Posterior cingulate gyrus (tissue), 11 donors: ENCODE results near the gene PEX13.
"Not testable (repeated sequence)": the region's sequence is repeated elsewhere in the genome, so short reads cannot be mapped to it uniquely, and the experiment has no call there.

Experiments used
- DNase-seq, 10 donors: peaks; one replicate each; pipeline versions ENCODE4 v3.0.0 to v3.0.0-alpha.2; 2020 to 2021; ENCODE audit warnings: mixed read lengths in 3 of 10
- intact Hi-C: fragments of 100-400 bp; cut with DNase I; formaldehyde crosslinking; loops from one replicate; pipeline ENCODE4 v1.15.1; 2023

Gene PEX13, protein sequence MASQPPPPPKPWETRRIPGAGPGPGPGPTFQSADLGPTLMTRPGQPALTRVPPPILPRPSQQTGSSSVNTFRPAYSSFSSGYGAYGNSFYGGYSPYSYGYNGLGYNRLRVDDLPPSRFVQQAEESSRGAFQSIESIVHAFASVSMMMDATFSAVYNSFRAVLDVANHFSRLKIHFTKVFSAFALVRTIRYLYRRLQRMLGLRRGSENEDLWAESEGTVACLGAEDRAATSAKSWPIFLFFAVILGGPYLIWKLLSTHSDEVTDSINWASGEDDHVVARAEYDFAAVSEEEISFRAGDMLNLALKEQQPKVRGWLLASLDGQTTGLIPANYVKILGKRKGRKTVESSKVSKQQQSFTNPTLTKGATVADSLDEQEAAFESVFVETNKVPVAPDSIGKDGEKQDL

DNA sequence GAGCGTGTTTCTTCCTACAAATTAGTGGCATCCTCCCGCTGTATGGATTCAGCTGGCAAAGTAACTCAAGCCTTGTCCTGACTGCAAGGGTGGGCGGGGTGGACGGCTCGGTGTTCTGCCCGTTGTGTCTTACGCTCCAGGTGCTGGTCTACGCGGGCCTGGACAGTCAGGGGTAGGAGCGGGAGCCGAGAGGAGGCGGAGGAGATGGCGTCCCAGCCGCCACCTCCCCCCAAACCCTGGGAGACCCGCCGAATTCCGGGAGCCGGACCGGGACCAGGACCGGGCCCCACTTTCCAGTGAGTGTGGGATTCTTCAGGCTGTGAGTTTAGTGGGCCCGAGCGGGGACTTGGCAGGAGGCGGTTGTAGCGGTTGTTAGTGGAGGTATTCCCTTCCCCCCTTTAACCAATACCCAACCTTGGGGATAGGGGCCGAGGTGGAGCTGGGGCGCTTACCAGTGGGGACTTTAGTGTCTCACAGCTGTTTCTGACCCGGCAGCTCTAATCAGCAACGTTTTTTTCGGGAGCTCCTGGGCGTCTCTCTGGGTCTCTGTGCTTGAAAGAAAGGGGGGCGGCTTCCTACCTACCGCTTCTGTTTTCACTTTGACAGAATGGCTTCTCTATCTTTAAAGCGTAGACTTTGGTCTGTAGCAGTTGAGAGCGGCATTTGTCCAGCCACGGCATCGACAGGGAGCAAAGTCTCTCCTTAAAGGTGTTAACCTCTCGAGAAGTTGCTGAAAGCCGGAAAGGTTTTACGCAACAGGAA lies at the start of gene PEX13, which contains the start of gene PUS10:
Gene PEX13, plus strand, starts transcription at position 165 of the 762 bp plus-strand sequence. Its CDS starts 40 bp downstream, at position 205.
Gene PUS10, minus strand, starts transcription at position 700 of the 762 bp plus-strand sequence. CDS start 6,365 bp downstream, outside the sequence.
- intact Hi-C loops: loop anchor here (2.0 to 10.0 kb wide), 3 partner anchors 49 to 160 kb away; partner anchors contain the start of gene REL
- peak; percentile 72 to 97 (median 81) for DNase-seq

DNA sequence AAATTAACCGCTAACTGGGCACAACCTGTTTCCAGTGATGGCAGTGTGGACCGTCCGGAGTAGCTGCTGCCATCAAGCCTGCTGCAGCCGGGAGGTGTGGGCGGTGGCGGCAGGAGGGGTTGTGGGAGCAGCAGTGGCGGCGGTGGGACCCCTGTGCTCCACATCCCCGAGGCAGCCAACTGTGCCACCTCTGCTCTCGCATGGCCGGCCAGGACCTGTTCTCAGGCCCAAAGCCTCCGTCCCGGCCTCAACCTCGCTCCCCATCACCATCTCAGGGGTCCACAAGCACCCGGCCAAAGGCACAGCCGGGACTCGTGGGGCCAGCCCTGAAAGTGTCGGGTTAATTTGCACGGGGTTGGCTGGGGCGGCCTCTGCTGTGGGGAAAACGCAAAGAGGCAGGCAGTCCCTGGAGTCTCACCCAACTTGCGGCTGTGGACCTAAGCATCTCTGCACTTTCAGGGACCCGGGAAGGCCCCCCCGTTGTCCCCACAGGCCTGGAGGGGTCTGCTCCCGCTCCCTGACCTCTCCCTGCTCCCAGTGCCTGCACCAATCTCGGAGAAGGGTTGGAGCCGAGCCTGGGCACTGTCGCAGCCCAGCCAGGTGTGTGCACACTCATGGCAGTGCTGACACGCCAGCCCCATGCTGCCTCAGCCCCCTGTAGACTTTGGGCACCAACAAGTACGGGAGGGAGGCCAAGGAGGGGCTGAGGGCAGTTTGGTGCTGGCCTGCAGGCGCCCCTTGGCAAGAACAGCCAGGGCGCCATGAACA lies 44.4 kb upstream of the PEX13 start:
- intact Hi-C loops: no loop called here
- DNase-seq: peak in 1 of 10 donors; percentile 65

DNA sequence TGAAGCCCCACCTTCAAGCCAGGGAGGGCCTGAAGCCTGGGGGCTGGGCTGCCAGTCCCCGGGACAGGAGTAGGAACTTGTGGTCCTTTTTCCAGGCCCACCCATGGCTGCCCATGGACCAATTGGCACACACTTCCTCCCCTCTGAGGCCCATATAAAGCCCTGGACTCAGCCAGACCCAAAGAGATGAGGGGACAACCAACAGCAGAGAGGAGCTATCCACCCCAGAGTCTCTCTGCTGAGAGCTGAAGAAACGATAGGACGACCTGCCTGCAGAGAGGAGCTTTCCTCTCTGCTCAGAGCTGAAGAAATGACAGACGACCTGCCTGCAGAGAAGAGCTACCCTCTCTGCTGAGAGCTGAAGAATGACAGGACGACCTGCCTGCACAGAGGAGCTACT lies 43.8 kb upstream of the PEX13 start:
- DNase-seq: no peak
- intact Hi-C loops: no loop called here

DNA sequence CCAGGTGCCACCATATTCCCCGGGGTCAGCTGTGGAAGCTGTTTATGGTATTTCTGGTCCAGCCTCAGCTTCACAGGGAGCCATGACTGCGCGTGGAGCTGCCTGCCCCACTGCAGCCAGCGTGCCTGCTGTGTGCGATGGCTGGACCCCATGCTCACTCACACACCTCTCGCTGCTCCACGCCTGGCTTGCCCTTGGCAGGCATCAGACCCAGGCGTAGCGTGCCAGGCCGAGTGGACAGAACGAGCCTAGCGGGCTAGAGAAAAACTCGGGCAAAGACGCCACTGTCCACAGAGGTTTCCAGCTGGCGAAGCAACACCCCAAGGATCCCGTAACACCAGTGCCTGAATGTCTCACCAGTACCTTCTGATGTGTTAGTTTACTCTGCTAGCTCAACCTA lies 42.9 kb upstream of the PEX13 start:
- peak in 2 of 10 donors; percentile 60 to 78 for DNase-seq
- intact Hi-C loops: no loop called here

DNA sequence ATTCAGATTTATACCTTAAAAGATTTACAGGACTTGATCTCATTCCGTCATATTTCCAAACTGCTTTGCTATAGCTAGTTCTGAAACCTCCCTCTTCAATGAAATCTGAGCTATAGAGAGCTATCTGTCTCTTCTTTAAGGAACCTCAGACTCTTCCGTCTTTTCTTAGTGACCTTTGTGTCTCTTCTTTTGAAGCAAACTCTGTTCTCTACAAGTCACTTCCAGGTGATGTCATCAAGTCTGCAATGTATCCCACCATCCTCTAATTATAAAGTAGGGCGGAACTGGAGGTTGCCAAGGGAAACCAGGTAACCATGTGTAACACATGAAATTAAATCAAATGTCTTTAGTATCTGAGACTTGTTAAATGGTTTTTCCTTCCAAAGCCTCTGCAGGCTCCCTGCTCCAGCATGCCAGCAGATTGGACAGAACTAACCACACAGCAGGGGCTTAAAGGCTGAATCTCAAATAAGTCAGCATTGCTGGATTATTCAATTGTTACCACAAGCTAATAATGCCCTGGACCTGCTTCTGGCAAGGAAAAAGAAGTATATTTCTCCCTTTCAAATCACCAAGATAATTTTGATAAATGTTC lies 41.2 kb upstream of the PEX13 start:
- intact Hi-C loops: no loop called here
- DNase-seq: no peak

DNA sequence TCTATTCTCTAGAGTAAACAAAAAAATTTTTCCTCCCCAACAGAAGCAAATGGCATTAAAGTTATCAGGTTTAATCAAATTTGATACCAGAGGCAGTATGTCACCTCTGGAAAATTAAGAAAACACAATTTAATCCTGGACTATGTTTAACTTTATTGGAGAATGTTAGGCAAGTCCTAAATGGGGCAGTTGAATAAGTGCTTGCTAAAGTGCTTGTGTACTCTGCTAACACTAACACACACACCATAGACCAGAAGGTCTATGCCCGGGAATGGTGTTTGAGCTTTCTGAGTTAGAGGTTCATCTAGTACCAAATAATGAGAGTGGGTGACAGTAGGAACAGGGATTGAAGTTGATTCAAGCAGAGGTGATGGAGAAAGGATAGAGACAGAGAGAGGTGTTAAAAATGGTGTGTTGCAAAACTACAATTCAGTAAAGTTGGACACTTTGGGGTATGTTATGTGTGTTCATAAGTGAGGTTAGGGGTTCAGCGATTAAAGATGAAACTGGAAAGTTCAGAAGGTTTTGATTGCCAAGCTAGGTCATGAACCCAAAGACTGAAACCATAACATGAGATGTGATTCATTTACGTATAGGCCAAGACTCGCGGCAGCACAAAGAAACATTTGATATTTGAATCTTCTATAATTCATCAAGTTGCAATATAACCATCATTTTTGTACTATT lies 40.5 kb upstream of the PEX13 start:
- intact Hi-C loops: no loop called here

DNA sequence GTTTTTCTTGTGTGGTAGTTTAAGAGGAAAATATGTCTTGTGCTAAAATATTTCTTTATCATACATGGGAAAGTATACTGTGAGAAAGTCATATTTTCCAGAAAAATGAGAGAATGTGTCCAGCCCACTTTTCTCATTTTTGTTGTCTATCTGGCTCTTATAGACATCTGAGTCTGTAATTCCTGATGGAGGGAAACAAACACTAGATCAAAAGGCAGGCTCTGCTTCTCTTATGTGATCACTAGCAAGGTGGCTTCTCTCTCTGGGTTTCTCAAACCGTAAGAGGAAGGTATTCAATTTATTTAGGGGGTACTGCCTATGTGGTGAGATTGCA lies 40.0 kb upstream of the PEX13 start:
- intact Hi-C loops: no loop called here

More for the DNA sequence above, 40.5 kb upstream of the PEX13 start:
- DNase-seq: no peak

DNA sequence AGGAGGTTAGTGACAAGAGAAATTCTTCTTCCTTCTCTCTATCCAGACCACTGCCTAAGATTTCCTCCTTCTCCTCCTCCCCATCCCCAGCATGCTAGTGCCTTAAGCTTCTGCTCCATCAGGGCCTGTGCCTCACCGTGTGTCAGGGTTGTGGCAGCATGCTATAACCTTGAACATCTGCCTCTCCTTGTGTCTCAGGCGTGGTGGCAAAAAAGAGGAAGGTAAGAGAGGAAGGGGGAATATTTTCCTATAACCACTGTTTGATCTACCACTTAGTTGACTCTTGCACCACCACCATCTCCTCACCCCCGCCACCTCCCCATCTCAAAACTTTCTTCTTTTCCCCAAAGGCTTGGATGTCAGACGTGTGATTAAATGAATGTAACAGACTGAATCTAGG lies 38.3 kb upstream of the PEX13 start:
- DNase-seq: no peak
- intact Hi-C loops: no loop called here

More for the DNA sequence above, 40.0 kb upstream of the PEX13 start:
- DNase-seq: no peak

DNA sequence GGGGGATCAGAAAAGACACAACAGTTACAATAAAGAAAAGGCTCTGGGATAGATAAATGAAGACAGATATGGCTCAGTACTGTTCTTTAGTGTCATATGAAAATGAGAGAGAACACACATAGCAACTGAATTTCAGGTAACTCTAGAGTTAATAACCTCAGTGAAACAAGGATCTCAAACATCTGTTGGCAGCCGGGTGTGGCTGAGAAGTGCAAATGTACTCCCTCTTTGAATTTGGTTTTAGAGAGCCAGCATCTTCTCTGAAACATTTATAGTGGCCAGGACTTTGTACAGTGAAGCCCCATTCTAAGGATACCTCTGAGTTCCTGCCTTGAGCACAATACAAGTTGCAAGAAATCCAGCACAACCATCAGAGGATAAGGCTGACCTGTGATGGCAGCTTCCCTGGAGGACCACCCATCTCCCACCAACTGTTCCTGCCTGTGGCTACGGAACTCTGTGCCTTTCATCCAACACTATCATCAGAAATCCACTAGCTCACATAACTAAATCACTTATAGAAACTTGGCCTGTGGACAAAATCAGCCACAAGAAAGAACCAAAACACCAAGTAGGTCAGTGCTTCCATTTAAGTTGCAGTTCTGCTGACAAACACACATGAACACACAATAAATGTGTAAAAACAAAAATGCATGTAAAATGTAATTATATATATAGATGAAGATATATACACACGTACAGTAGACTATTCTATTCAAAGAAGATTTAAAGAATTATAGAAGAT lies 37.3 kb upstream of the PEX13 start:
- DNase-seq: no peak
- intact Hi-C loops: no loop called here

DNA sequence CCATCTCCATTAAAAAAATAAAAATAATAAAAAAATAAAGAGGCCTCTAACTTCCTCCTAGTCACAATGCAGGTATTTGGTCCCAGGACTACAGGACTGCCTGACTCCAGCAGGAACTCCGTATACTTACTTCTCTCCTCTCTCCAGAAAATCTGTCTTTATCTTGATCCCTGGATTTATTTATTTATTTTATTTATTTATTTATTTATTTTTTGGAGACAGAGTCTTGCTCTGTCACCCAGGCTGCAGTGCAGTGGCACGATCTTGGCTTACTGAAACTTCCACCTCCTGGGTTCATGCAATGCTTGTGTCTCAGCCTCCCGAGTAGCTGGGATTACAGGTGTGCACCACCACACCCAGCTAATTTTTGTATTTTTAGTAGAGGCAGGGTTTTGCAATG lies 35.5 kb upstream of the PEX13 start:
- intact Hi-C loops, DNase-seq: not testable (repeated sequence)

DNA sequence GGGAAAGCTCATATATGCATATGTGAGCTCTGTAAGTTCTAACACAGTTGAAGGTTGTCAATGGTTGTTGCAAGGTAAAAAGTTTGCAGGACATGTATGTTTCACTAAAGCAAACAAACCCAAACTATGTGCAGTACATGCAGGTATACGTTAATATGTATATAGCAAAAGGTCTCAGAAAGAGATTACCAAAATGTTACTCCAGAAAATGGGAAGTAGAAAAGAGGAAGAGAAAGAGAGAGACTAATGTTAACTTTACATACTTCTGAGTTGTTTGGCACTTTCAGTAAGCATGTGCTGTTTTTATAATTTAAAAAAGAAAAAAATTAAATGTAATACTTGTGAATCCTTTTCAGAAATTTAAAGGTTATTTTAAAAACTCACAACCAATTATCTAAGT lies 32.8 kb upstream of the PEX13 start:
- intact Hi-C loops: no loop called here
- no peak for DNase-seq

DNA sequence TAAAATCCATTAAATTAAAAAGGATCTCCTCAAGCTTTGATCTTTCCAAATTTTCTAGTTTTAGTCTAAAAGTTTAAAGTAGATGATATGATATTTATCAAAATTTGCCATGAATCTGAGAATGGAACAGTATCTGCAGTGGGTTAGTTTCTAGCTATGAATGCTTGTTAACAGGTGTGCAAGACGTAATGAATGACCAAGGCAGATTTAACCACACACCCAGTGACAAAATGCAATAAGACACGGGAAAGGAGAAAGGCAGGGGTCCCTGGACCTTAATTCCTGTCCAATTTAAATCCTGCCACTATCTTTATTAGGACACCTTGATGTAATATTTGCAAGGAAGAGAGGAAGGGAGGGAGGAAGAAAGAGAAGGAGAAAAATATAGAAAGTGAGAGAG lies 30.5 kb upstream of the PEX13 start:
- intact Hi-C loops: no loop called here
- DNase-seq: no peak

DNA sequence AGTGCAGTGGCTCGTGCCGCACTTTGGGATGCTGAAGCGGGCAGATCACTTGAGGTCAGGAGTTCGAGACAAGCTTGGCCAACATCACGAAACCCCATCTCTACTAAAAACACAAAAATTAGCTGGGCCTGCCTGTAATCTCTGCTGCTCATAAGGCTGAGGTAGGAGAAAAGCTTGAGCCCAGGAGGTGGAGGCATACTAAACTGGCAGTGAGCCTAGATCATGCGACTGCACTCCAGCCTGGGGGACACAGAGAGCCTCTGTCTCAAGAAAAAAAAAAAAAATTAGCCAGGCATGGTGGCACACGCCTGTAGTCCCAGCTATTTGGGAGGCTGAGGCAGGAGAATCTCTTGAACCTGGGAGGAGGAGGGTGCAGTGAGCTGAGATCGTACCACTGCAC lies 29.9 kb upstream of the PEX13 start:
- intact Hi-C loops, DNase-seq: not testable (repeated sequence)

DNA sequence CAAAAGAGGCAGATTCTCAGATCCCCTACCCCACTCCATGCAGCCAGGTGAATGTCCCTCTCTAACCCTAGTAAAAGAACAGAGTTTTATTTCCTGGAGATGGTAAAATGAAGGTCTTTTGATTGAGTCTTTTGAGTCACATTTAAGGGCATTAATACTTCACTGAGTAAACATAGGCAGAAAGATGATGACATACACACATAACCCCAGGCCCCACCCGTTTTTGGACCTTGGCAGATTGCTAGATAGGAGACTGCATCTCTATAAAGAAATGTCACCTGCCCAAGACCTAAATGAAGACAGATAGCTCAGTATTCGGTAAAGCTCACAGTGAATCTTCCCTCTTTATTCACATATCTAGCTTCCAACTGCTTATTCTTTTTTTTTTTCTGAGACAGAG lies 28.3 kb upstream of the PEX13 start:
- intact Hi-C loops: no loop called here
- no peak for DNase-seq

DNA sequence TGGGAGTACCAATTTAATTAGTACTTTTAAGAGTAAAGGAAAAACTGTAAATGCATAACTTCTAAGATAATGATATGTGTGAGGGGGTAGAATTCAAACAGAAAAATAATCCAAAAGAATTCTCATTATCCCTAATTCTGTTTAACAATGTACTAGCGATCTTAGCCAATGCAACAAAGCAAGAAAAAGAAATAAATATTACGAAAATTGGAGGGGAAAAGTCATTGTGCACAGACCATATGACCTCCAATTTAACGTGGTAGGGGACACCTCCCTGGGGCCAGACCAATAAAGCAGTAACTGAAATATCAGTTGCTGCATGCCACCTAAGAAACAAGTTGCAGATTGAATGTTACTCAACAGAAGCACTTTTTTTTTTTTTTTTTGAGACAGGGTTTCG lies 25.9 kb upstream of the PEX13 start:
- intact Hi-C loops: no loop called here
- DNase-seq: no peak

DNA sequence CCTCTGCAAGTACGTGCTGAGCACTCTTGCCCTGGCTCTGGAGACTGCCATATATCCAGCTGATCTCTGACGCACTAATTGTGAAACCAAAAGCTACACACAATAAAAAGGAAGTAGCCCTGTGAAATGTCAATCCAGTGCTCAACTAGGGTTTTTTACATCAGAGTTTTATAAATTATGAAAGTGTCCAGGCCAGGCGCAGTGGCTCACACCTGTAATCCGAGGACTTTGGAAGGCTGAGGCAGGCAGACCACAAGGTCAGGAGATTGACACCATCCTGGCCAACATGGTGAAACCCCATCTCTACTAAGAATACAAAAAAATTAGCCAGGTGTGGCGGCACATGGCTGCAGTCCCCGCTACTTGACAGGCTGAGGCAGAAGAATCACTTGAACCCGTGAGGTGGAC lies 24.5 kb upstream of the PEX13 start:
- intact Hi-C loops: no loop called here
- DNase-seq: no peak

DNA sequence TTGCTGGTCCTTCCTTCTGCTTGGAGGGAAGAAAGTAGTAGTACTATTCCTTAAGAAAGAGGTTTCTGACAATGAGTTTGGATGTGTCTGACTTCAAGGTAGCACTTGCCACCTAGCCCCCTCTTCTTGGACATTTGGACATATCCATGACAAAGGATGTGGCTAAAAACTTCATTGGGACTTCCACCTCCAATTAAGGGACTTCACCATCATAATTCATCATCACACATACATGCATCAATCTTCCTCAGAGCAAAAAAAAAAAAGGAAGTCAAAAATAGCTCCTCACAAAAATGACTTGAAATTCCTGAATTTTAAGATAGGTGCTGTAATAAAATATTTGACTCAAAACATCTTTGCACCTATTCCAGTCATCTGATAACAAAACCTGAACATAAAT lies 23.4 kb upstream of the PEX13 start:
- DNase-seq: no peak
- intact Hi-C loops: no loop called here

DNA sequence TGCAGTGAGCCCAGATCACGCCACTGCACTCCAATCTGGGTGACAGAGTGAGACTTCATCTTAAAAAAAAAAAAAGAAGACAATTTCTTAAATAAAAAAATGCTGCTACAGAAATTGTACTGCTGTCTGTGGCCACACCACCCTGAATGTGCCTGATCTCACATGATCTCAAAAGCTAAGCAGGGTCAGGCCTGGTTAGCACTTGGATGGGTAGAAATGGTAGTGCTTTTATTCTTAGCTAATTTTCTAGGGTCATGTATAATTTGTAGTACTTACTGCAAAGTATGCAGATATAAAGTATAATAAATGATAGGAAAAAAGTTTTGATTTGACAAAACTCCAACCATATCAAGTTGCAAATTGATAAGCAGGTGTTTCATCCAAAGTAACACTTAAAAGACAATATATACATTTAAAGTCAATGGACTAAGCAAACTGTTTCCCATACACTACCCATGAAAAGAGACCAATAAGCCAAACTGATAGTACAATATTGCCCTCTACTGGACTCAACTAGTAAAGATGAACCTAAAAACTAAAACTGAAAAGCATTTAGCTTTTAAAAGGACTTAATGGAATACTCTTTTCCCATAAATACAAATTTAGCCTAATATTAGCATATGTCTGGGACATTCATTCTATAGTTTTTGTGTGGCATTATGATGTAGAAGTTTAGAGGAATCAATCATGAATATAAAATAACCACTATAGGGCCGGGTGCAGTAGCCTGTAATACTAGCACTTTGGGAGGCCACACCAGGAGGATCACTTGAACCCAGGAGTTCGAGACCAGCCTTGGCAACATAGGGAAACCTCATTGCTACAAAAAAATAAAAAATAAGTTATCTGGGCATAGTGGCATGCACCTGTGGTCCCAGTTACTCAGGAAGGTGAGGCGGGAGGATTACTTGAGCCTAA lies 18.6 kb upstream of the PEX13 start:
- intact Hi-C loops: loop anchor here (2.0 kb wide), 2 partner anchors 204 to 292 kb away; no protein-coding TSS in a partner anchor
- DNase-seq: no peak
